ENCODE data around the gene FER.
"Not testable (repeated sequence)": the region's sequence is repeated elsewhere in the genome, so short reads cannot be mapped to it uniquely, and the experiment has no call there.

FER gene

GRCh38 chr5:109145139-109145538 is 397.4 kb downstream of the FER start:
- no peak for DNase-seq

GRCh38 chr5:109146591-109146990 is 398.9 kb downstream of the FER start:
- no peak for DNase-seq

GRCh38 chr5:109152565-109152964 is 404.9 kb downstream of the FER start:
- no peak for DNase-seq

- no peak for DNase-seq
These were observed 407.9 kb downstream of the FER start for GRCh38 chr5:109155625-109156024.

- DNase-seq, result no peak
These were observed 409.2 kb downstream of the FER start for GRCh38 chr5:109156885-109157284.

- DNase-seq, result no peak
These were observed 412.8 kb downstream of the FER start for GRCh38 chr5:109160468-109160867.

GRCh38 chr5:109161914-109162683 is 414.4 kb downstream of the FER start:
- no peak for DNase-seq

GRCh38 chr5:109163336-109163735 is 415.6 kb downstream of the FER start:
- no peak for DNase-seq

GRCh38 chr5:109164001-109164400 is 416.3 kb downstream of the FER start:
- DNase-seq, result no peak

- DNase-seq, result no peak
These were observed 419.9 kb downstream of the FER start for GRCh38 chr5:109167586-109167985.

GRCh38 chr5:109168151-109168550 is 420.5 kb downstream of the FER start:
- no peak for DNase-seq

GRCh38 chr5:109170629-109171350 is 423.1 kb downstream of the FER start:
- DNase-seq, result no peak

GRCh38 chr5:109171437-109172073 is 423.9 kb downstream of the FER start:
- DNase-seq, result not testable (repeated sequence)

- DNase-seq, result no peak
These were observed 425.5 kb downstream of the FER start for GRCh38 chr5:109173036-109173794.

- no peak for DNase-seq
These were observed 429.5 kb downstream of the FER start for GRCh38 chr5:109177227-109177626.

GRCh38 chr5:109177782-109178181 is 430.1 kb downstream of the FER start:
- no peak for DNase-seq

- no peak for DNase-seq
These were observed 433.0 kb downstream of the FER start for GRCh38 chr5:109180668-109181067.

GRCh38 chr5:109186759-109187158 is 439.1 kb downstream of the FER start:
- no peak for DNase-seq

- DNase-seq, result no peak
These were observed 443.5 kb downstream of the FER start for GRCh38 chr5:109191153-109191558.

GRCh38 chr5:109192027-109192426 is 444.3 kb downstream of the FER start:
- no peak for DNase-seq

- DNase-seq, result no peak
These were observed 445.0 kb downstream of the FER start for GRCh38 chr5:109192555-109193281.

- no peak for DNase-seq
These were observed 448.0 kb downstream of the FER start for GRCh38 chr5:109195667-109196066.

Measured in T1000 (cell line).